ENCODE data around the gene NAPSA.
"Not testable (repeated sequence)": the region's sequence is repeated elsewhere in the genome, so short reads cannot be mapped to it uniquely, and the experiment has no call there.

NAPSA gene

DNA sequence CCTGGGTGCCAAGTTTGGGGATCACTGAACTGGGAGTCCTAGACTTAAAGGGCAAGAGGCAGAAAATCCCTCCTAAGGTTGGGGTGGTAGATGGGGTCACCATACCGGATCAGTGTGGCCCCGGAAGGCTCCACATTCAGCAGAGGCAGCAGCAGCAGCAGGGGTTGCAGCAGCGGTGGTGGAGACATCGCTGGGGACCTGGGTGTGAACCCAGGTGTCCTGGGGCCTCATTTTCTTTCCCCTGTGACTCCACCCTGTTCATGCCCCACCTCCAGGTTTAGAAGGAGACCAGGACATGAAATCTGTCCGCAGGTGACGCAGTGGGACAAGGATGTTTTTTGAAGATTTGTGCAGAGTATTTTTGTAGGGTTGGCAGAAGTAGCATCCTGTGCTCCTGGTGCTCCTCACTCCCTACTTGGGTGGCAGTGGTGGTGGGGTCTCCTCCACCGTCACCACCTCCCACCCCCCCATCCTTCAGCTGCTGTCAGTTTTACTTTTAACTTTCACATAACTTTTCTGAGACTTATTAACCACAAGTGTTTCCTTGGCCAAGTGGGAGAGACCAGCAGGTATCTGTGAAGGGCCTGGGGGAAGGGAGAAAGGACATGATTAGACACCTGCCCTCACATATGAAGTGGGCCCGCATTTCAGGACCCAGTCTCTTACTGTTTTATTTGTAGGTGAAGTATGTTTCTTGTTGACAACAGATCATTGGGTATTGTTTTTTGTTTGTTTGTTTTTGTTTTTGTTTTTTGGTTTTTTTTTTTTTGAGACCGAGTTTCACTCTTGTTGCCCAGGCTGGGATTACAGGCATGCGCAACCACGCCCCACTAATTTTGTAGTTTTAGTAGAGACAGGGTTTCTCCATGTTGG lies at the start of gene NAPSA:
Gene NAPSA, minus strand, starts transcription at position 206 of the 873 bp plus-strand sequence. Its CDS starts 18 bp downstream, at position 188.
- DNase-seq (ENCODE audit: low read depth) = no peak

DNA sequence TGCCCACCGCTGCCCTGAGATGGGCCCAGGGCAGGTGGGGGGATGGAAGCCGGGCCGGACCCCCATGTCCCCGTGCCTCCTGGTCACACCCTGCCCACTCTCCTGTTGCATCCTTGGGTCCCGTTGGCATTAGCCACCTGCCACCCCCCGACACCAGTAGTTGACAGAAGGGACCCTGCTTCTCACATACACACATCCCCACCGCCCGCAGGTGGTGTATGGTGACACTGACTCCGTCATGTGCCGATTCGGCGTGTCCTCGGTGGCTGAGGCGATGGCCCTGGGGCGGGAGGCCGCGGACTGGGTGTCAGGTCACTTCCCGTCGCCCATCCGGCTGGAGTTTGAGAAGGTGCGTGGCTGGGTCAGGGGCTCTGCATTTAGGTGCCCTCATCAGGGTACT lies 48.1 kb upstream of the NAPSA start:
- DNase-seq (ENCODE audit: low read depth) = no peak

DNA sequence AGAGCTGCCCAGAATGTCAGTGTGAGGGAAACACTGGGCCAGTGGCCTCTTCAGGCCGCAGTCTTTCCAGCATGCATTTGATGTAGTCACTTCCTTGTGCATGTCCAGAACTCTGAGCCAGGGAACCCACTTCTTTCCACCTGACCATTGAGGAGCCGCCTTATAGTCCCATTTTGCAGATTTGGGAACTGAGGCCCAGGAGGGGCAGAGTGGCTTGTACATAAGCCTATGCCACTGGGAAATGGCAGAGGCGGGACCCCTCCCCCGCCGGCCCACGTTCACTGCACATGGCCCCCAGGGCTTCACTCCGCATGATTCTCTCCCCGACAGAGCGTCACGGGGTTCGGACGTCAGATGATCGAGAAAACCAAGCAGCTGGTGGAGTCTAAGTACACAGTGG lies 47.7 kb upstream of the NAPSA start:
- DNase-seq (ENCODE audit: low read depth) = no peak

DNA sequence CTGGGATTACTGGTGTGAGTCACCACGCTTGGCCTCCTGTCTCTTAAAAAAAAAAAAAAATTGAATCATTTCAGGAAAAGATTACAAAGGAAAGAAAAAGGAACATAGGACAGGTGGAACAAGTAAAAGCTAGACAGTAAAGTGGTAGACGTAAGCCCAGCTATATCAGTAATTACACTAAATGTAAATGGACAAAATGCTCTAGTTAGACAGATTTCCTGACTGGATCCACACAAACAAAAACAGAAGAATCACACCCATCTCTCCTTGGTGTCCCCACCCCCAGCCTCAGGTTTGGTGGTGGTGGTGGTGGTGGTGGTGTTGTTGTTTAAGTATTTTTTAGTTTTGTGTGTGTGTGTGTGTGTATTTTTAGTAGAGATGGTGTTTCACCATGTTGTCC lies 47.0 kb upstream of the NAPSA start:
- DNase-seq (ENCODE audit: low read depth) = no peak

DNA sequence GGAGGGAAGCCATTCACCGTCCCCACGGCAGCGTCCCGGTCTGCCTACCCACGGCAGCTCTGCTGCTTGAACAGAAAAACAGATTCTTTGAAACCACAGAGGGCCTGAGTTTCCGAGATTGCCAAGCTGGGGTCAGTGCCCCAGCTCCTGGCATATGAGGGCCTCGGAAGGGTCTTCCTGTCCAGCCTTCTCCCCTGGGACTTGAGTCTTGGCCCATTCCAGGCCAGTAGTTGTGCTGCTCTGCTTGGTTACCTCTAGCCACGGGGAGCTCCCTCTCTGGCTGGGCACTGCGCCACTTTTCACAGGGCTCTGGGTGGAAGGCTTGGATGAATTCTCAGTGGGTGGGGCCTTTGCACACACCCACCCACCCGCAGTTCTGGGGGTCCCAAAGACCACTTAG lies 44.7 kb upstream of the NAPSA start:
- DNase-seq (ENCODE audit: low read depth) = no peak

DNA sequence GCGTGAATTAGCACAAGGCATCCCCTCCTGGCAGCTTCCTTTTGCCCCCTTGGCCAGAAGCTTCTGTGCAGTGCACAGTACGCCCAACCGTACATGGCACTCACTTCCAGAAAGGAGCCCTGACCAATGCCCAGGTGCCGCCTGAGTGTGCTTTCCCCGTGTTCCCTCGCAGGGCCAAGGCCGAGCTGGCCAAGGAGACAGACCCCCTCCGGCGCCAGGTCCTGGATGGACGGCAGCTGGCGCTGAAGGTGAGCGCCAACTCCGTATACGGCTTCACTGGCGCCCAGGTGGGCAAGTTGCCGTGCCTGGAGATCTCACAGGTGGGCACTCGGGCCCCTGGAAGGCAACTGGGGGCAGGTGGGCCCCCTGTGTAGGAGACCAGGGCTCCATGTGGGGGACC lies 43.9 kb upstream of the NAPSA start:
- DNase-seq (ENCODE audit: low read depth) = no peak

DNA sequence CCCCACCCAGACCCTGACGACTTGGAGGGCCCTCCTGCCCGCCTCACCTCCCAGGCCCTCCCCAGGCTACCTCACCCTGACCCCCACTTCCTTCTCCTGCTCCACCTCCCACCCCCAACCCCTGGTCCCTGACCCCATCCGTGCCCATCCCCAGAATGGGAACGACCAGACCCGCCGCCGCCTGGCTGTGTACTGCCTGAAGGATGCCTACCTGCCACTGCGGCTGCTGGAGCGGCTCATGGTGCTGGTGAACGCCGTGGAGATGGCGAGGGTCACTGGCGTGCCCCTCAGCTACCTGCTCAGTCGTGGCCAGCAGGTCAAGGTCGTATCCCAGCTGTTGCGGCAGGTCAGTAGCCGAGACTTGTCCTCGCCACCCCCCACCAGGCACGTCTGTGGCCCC lies 41.4 kb upstream of the NAPSA start:
- DNase-seq (ENCODE audit: low read depth) = no peak

DNA sequence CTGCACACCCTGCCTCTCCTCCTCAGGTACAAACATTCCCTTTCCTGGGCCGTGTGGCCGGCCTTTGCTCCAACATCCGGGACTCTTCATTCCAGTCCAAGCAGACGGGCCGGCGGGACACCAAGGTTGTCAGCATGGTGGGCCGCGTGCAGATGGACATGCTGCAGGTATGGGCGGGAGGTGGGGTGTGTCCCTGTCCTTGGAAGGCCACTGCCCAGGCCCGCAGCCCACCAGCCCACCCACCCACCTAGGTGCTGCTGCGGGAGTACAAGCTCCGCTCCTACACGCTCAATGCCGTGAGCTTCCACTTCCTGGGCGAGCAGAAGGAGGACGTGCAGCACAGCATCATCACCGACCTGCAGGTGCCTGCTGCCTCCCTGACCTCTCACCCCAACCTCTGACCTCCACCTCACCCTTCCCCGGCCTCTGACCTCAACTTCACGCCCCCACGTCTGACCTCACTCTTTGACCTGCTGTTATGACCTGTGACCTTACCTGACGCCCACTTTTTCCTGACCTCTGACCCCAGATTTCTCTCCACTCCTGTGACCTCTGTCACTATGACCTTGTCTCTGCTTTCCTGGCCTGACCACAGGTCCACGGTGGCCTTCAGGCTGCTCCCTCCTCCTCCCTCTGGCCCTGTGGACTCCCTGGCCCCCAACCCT lies 40.8 kb upstream of the NAPSA start:
- DNase-seq (ENCODE audit: low read depth) = no peak

DNA sequence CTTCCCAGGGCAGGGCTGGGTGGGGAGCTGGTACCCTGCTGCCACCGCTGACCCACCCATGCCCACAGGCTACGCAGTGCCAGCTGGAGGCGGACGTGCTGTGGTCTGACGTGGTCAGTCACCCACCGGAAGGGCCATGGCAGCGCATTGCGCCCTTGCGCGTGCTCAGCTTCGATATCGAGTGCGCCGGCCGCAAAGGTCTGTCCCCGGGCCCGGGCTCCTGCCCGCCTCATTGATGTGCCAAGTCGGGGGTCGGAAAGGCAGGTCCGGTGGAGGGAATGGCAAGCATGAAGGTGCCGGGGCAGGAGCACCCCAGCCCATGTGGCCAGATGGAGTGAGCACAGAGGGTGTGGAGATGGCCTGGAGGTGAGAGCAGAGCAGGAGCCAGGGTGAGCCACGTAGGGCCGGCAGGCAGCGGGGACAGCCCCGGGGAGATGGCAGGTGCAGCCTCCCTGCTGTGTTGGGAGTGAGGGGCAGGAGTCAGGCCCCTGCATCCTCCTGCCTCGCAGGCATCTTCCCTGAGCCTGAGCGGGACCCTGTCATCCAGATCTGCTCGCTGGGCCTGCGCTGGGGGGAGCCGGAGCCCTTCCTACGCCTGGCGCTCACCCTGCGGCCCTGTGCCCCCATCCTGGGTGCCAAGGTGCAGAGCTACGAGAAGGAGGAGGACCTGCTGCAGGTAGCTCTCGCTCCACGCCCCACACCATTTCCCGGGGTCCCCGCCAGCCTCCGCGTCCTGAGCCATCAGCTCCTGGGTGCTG lies 37.3 kb upstream of the NAPSA start:
- no peak for DNase-seq (ENCODE audit: low read depth)

DNA sequence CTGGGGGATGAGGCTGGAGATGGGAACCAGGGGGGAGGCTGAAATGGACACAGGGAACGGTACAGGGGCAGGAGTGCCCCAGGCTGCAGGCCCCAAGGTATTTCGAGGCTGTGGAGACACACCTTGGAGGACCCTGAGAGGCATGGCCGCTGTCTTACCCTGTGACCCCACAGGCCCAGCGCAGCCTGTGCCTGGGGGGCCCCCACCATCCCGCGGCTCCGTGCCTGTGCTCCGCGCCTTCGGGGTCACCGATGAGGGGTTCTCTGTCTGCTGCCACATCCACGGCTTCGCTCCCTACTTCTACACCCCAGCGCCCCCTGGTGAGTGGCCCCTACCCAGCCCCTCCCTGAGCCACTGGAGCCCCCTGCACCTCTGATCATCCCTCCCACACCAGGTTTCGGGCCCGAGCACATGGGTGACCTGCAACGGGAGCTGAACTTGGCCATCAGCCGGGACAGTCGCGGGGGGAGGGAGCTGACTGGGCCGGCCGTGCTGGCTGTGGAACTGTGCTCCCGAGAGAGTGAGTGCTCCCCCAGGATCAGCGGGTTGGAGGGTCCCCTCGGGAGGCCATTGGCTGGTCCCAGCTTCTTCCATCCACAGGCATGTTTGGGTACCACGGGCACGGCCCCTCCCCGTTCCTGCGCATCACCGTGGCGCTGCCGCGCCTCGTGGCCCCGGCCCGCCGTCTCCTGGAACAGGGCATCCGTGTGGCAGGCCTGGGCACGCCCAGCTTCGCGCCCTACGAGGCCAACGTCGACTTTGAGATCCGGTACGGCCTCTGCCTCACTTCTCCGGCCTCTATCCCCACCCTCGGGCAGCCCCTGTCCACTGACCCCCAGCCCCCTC lies 36.4 kb upstream of the NAPSA start:
- no peak for DNase-seq (ENCODE audit: low read depth)

DNA sequence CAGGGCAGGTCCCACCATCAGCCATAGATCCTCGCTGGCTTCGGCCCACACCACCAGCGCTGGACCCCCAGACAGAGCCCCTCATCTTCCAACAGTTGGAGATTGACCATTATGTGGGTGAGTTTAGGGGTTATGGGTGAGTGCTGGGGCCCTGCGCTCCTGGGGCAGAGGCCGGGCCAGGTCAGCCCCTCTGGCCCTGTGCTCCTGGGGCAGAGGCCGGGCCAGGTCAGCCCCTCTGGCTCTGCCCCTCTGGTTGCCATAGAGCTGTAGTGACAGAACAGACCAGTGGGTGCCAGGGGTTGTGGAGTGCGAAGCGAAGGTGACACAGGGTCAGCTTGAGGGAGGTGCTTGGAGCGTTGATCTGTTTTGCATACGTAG lies 33.9 kb upstream of the NAPSA start:
- no peak for DNase-seq (ENCODE audit: low read depth)

DNA sequence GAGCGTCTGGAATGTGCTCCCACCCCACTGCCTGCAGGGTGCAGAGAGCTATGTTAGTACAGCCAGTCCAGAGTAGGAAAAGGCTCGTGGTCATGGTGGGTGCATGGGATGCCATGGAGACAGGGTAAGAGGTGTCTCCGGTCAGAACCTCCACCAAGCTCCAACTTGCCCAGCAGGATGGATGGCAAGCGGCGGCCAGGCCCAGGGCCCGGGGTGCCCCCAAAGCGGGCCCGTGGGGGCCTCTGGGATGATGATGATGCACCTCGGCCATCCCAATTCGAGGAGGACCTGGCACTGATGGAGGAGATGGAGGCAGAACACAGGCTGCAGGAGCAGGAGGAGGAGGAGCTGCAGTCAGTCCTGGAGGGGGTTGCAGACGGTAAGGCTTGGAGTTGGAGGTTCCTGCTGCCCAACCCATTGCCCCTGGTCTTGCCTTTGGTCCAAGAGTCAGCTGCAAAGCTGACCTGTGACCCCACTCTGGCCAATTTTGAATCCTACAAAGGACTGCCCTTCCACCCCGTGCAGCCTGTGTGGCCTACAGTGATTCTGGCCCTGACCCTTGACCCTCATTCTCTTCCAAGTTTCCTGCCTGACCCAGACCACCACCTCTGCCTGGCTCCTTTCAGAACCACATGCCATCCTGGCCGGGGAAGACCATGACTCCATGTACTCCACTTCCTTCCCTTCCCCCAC lies 33.4 kb upstream of the NAPSA start:
- DNase-seq (ENCODE audit: low read depth) = no peak

DNA sequence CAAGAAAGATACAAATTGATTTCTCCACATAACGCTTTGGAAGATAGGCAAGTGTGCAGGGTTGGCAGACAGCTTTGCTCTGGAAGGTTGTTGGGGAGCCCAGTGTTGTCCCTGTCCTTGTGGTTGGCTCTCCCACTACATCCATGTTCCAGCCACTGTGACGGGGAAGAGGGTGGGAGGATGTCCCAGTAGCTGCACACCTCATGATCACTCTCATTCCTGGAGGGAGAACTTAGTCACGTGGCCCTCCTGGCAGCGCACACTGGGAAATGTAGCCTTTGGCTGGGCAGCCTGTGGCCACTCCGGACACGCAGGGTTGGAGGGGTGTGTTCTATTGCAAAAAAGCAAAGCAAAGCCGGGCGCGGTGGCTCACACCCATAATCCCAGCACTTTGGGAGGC lies 28.6 kb upstream of the NAPSA start:
- no peak for DNase-seq (ENCODE audit: low read depth)

DNA sequence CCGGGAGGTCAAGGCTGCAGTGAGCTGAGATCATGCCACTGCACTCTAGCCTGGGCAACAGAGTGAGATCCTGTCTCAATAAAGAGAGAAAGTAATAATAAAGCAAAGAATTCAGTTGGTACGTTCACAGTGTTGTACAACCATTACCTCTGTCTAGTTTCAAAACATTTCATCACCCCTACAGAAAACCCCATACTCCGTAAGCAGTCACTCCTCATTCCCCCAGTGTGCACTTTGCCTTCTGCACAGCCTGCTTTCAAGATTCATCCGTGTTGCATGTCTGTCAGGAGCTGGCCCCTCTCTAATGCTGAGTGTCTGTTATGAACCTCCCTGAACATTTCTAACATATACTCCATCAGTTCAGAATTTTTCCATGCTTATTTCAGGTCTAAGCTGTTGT lies 28.1 kb upstream of the NAPSA start:
- no peak for DNase-seq (ENCODE audit: low read depth)

DNA sequence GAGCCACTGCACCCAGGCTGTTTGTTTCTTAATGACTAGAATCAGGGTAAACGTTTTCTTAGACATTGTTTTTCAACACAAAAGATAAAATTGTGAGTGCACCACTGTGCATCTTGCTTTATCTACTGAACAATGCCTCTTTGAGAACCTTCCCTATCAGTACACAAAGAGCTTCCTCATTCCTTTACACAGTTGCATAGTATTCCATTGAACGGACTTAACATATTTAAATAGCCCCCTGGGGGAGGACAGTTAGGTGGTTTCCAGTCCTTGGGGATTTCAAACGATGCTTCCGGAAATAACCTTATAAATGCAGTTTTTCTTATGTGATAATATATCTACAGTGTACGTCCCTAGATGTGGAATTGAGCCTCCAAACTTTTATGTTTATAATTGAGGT lies 27.3 kb upstream of the NAPSA start:
- DNase-seq (ENCODE audit: low read depth) = no peak

DNA sequence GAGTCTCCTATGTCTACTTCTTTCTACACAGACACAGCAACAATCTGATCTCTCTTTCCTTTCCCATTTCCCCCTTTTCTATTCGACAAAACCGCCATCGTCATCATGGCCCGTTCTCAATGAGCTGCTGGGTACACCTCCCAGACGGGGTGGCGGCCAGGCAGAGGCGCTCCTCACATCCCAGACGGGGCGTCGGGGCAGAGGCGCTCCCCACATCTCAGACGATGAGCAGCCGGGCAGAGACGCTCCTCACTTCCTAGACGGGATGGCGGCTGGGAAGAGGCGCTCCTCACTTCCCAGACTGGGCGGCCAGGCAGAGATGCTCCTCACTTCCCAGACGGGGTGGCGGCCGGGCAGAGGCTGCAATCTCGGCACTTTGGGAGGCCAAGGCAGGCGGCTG lies 25.5 kb upstream of the NAPSA start:
- DNase-seq (ENCODE audit: low read depth) = not testable (repeated sequence)

DNA sequence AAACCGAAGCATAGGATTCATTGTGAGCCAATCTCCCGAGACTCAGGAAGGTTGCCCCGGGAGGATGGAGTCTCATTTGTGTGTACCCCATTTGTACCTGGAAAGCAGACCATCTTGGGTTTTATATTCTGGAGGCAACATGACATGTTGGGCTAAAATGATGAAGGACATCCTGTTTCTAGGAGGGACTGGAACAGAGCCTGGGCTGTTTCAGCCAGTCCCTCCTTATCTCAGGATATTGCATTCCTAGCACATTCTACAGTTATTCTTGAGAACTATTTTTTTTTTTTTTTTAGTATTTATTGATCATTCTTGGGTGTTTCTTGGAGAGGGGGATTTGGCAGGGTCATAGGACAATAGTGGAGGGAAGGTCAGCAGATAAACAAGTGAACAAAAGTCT lies 24.9 kb upstream of the NAPSA start:
- not testable (repeated sequence) for DNase-seq (ENCODE audit: low read depth)

DNA sequence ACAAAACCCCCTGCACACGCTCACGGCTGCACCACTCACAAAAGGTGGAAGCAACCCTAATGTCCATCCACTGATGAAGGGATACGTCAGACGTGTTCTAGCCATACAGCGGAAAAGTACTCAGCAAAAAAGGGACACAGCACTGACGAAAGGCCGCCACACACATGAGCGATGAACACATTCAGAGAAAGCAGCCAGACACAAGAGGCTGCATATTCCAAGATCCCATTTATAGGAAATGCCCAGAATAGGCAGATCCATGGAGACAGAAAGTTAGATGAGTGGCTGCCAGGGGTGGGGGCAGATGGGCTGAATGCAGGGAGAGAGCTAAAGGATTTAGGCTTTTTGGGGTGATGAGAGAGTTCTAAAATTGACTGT lies 22.4 kb upstream of the NAPSA start:
- no peak for DNase-seq (ENCODE audit: low read depth)

DNA sequence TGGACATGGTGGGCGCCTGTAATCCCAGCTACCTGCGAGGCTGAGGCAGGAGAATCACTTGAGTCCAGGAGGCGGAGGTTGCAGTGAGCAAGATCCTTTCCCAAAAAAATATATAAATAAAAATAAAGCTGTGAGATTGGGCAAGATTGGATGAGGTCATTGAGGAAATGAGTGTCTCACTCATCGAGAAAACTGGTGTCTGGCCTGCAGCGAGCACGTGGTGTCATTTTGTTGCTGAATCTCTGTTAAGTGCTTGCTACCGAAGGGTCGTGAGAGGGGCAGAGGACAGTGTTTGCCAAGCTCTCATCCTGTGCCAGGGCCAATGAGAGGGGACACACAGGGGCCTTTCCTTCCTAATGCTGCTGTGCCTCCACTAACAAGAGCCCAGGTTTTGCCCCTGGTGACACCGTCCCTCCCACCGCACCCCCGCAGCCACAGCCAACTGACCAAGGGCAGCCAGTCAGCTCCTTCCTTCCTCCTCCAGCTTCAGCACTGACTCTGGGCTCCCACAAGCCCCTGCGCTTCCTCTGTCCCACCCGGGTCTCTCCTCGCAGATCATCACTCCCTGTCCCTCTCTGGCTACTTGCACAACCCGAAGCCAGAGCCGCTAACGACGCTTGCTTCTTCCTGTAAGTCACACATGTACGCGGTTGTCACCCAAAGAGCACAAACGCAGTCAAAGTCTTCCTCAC lies 21.9 kb upstream of the NAPSA start:
- DNase-seq (ENCODE audit: low read depth) = peak; percentile 54

DNA sequence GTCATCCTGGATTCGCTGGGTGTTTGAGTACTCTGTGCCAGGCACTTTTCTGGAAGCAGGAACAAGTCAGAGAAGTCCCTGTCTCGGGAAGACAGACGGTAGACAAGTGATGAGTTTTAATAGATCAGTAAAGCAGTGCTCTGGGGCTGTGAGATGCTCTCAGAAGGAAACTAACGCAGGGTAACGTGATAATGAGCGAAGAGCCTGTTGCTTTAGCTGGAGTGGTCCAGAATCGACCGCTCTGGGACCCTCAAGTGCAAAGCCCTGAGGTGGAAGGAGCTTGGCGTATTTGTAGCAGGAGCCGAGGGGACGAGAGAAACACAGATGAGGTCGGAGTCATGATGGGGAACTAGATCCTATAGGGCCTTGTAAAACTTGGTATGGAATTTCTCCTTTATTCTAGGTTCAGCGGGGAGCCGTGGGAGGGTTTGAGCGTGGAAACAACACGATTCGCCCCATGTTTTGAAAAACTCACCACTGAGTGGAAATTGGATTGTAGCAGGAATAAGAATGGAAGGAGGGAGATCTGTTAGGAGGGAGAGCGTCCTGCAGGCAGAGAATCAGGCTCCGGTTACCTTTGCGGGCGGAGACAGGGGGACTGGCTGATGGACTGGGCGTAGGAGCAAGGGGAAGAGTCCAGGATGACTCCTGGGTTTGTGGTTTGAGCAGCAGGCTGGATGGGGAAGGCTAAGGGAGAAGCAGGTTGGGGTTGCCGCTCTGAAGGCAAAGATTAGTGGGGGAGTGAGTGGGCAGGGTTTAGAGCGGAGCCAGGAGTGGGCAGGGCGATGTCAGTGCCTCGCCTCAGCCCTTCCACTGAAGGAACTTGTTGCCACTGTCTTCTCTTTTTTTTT lies 19.5 kb upstream of the NAPSA start:
- DNase-seq (ENCODE audit: low read depth) = no peak

Data from HS-5 (cell line).